K562 (cell line): ENCODE measurements around the gene ARL8A. TPM values are rescaled to one million over a fixed set of nuclear protein-coding genes. Genes with fewer than 3 reads are reported as not detected.

Source experiments
- AFF1 ChIP-seq, 2 experiments: fragments of 450-650 bp; IDR thresholded peaks; 2 replicates each; pipeline ENCODE4 v1.6.1; 2018; ENCODE audit warnings: mild to moderate bottlenecking in 2 of 2, low read depth in 1 of 2; ENCODE audit not compliant: partially characterized antibody in 2 of 2
- BRD4 ChIP-seq: fragments of 200-600 bp; sonication (generic); IDR thresholded peaks from 2 replicates; pipeline ENCODE4 v1.6.1; 2017; ENCODE audit warnings: inconsistent platforms
- CBX5 ChIP-seq: IDR thresholded peaks from 2 replicates; pipeline ENCODE4 v1.6.1; 2014; ENCODE audit warnings: low read depth, borderline replicate concordance
- CREBBP ChIP-seq: IDR thresholded peaks from one replicate; pipeline ENCODE4 v1.6.1; 2012; ENCODE audit warnings: low read depth, mild to moderate bottlenecking, control low read depth, inconsistent platforms, low read length
- HMG20B ChIP-seq: fragments of 250-450 bp; sonication (Bioruptor Pico); IDR thresholded peaks from 2 replicates; pipeline ENCODE4 v1.5.0; 2021; ENCODE audit warnings: mild to moderate bottlenecking
- KLF10 ChIP-seq: fragments of 250-450 bp; sonication (Bioruptor Pico); IDR thresholded peaks from 2 replicates; pipeline ENCODE4 v1.6.1; 2021; ENCODE audit warnings: matching md5 sums
- L3MBTL2 ChIP-seq: fragments of 450-650 bp; IDR thresholded peaks from 2 replicates; pipeline ENCODE4 v1.6.1; 2016; ENCODE audit warnings: mild to moderate bottlenecking, moderate library complexity
- POLR2AphosphoS5 ChIP-seq: IDR thresholded peaks from 2 replicates; pipeline ENCODE4 v1.6.1; 2011; ENCODE audit warnings: mild to moderate bottlenecking, low read depth, low read length, moderate library complexity; ENCODE audit not compliant: control insufficient read depth, insufficient read depth
- RAD51 ChIP-seq: fragments of 450-650 bp; IDR thresholded peaks from 2 replicates; pipeline ENCODE4 v1.7.1; 2016; ENCODE audit warnings: low read depth, mild to moderate bottlenecking, borderline replicate concordance
- RBM39 ChIP-seq: fragments of 200-400 bp; formaldehyde crosslinking; optimal IDR thresholded peaks from 2 replicates; pipeline ENCODE3; 2018; ENCODE audit warnings: low read depth, low read length
- SP1 ChIP-seq: sonication (generic); formaldehyde crosslinking; IDR thresholded peaks from 2 replicates; pipeline ENCODE4 v1.8.1; 2022; ENCODE audit warnings: mild to moderate bottlenecking, missing genetic modification reagents
- SPI1 ChIP-seq: IDR thresholded peaks from 2 replicates; pipeline ENCODE4 v1.6.1; 2011; ENCODE audit warnings: low read depth, low read length, control low read depth, borderline replicate concordance
- SRSF3 ChIP-seq: fragments of 200-400 bp; formaldehyde crosslinking; IDR thresholded peaks from 2 replicates; pipeline ENCODE4 v1.6.1; 2016; ENCODE audit warnings: mild to moderate bottlenecking, low read length, moderate library complexity; ENCODE audit not compliant: insufficient read depth
- STAT6 ChIP-seq: sonication (generic); formaldehyde crosslinking; IDR thresholded peaks from 2 replicates; pipeline ENCODE4 v1.8.1; 2023; ENCODE audit warnings: mild to moderate bottlenecking, missing genetic modification reagents
- TBL1XR1 ChIP-seq, 2 experiments: IDR thresholded peaks; 2 replicates each; pipeline ENCODE4 v1.6.1; 2012; ENCODE audit warnings: improper control_type of control experiment in 2 of 2, low read length in 2 of 2, mild to moderate bottlenecking in 1 of 2
- ZNF12 ChIP-seq: sonication (generic); formaldehyde crosslinking; IDR thresholded peaks from 2 replicates; pipeline ENCODE4 v1.4.0; 2020; ENCODE audit warnings: mild to moderate bottlenecking, missing genetic modification reagents
- ZNF140 ChIP-seq: fragments of 250-450 bp; sonication (Bioruptor Pico); IDR thresholded peaks from 2 replicates; pipeline ENCODE4 v1.8.0; 2021; ENCODE audit warnings: moderate library complexity, mild to moderate bottlenecking, inconsistent platforms
- ZNF212 ChIP-seq: fragments of 450-650 bp; formaldehyde crosslinking; IDR thresholded peaks from 2 replicates; pipeline ENCODE4 v1.4.0; 2020; ENCODE audit warnings: mild to moderate bottlenecking
- ZNF263 ChIP-seq: sonication (generic); formaldehyde crosslinking; IDR thresholded peaks from 2 replicates; pipeline ENCODE4 v1.8.0; 2022; ENCODE audit warnings: mild to moderate bottlenecking, missing genetic modification reagents, borderline replicate concordance
- ZNF785 ChIP-seq: fragments of 250-450 bp; sonication (Bioruptor Pico); IDR thresholded peaks from 2 replicates; pipeline ENCODE4 v1.4.0; 2020; ENCODE audit warnings: mild to moderate bottlenecking
- polyA plus RNA-seq, 8 experiments: library from polyadenylated mRNA; depleted of rRNA in 4 of 8; stranded (reverse) in 5 of 8; unstranded in 3 of 8; fragments of >200 nt; fragmentation: Nextera tagmentation in 2 of 8; fragmentation: Illumina TruSeq in 1 of 8; extraction: Ambion mirVana in 2 of 8; extraction: Trizol in 1 of 8; gene quantifications; 2 replicates each; pipeline versions ENCODE4 v1.2.1 to v1.2.3, GENCODE V29; 2011 to 2014; ENCODE audit warnings: inconsistent platforms in 1 of 8, missing spikeins in 1 of 8
- total RNA-seq, 7 experiments: library from RNA; depleted of rRNA in 6 of 7; stranded (reverse); fragments of >200 nt in 6 of 7; fragmentation: Illumina TruSeq in 2 of 7; extraction: Trizol in 2 of 7; gene quantifications; 2 replicates each; pipeline versions ENCODE4 v1.2.1 to v1.2.3, GENCODE V29; 2011 to 2021; ENCODE audit warnings: low replicate concordance in 1 of 7
- TF ChIP-seq, protein P1 (sequence below): fragments of 250-450 bp; sonication (Bioruptor Pico); IDR thresholded peaks from 2 replicates; pipeline ENCODE4 v1.8.0; 2021; ENCODE audit warnings: moderate library complexity, mild to moderate bottlenecking, inconsistent platforms
- TF ChIP-seq, protein P2 (sequence below): sonication (generic); formaldehyde crosslinking; IDR thresholded peaks from 2 replicates; pipeline ENCODE4 v1.8.0; 2022; ENCODE audit warnings: mild to moderate bottlenecking, missing genetic modification reagents

Gene ARL8A
- total and polyA plus RNA-seq, 9 of the 15 experiments (the other 6 are each of a cell fraction or from before 2014, with no cell fraction given) = 0.17 to 27.3 (median 15.6) TPM

DNA sequence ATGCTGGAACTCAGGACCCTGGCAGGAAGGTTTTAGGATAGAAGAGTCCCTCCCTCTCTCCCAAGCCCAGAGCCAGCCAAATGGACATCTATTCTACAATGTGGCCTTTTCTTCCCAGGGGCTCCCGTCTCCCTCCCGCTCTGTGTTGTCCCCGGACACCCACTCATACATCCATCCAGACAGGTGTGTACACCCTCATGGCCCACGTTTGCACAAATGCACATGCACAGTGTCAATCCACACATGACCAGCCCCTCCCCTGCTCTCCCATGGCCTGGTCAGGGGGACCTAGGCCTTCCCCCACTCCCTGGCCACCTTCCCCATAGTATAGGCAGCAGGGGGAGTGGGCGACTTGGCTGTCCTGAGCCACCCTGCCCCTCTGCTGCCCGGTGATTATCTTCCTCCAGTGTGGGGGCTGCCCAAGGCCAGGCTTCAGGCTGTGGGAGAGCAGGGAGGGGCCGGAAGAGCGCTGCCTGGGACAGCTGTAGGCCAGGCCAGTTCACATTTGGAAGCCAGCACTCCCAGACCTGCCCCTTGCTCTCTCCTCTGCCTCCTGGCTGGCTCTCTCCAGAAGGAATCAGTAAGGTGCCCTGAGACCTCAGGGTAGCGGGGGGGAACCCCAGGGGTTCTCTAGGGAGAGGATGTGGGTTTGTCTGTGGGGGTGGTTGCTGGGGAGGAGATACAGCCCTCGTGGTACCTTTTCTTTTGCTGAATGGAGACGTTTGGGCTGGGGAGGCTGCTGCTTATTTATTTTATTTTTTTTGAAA is 19.9 kb upstream of the ARL8A start (continued):
- TF ChIP-seq ZNF263 (CRISPR knock-in tag) (0 out of 2 replicates have a peak, but pooled peaks have one; percentile 15), CBX5 (no peak), RBM39 (no peak), AFF1 (IDR thresholded peaks at IDR 0.05; ENCODE audit: low read depth in 1 of 2, partially characterized antibody in 2 of 2) (no peak), L3MBTL2 (peak; percentile 53), CREBBP (no peak), HMG20B (CRISPR knock-in tag) (no peak), BRD4 (no peak), ZNF212 (CRISPR knock-in tag) (no peak), ZNF12 (no peak), KLF10 (CRISPR knock-in tag) (no peak), ZNF785 (CRISPR knock-in tag) (no peak), SPI1 (no peak), STAT6 (CRISPR knock-in tag) (0 out of 2 replicates have a peak, but pooled peaks have one; percentile 24), POLR2AphosphoS5 (peak; percentile 86), RAD51 (no peak), ZNF140 (CRISPR knock-in tag) (no peak), TBL1XR1 (IDR thresholded peaks at IDR 0.05; ENCODE audit: low read length in 2 of 2) (no peak), SP1 (CRISPR knock-in tag) (peak; percentile 60; the same call in 1 of the 2 replicates), SRSF3 (no peak)
- TF ChIP-seq, protein P1, sequence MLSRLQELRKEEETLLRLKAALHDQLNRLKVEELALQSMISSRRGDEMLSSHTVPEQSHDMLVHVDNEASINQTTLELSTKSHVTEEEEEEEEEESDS (CRISPR knock-in tag) = no peak
- TF ChIP-seq, protein P2, sequence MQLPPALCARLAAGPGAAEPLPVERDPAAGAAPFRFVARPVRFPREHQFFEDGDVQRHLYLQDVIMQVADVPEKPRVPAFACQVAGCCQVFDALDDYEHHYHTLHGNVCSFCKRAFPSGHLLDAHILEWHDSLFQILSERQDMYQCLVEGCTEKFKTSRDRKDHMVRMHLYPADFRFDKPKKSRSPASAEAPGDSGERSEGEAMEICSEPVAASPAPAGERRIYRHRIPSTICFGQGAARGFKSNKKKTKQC = peak; percentile 7; the same call in 1 of the 2 replicates
